ENCODE measurements around the gene FCHSD2. TPM values are rescaled to one million over a fixed set of nuclear protein-coding genes. Genes with fewer than 3 reads are reported as not detected.

Gene FCHSD2
- total RNA-seq, 6 donors from 2014 or later = 22.5 to 55.6 (median 42.7) TPM

DNA sequence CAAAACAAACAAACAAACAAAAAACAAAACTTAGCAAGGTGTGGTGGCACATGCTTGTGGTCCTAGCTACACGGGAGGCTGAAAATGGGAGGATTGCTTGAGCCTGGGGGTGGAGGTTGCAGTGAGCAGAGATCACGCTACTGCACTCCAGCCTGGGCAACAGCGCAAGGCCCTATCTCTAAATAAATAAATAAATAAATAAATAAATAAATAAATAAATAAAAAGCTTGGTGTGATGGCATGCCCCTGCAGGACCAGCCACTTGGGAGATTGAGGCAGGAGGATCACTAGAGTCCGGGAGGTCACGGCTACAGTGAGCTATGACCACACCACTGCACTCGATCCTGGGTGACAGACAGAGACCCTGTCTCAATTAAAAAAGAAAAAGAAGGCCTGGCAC lies 339.3 kb downstream of the FCHSD2 start:
- ATAC-seq (ENCODE audit: low FRiP score in 2 of 2) (no peak), DNase-seq (no peak)
- no peaks in the 10 kb centered on the region for H3K9me3 ChIP-seq
- no peak overlapping the region for H3K27ac ChIP-seq
- no peak overlapping the region for H3K4me3 ChIP-seq
- no peaks in the 10 kb centered on the region for H3K27me3 ChIP-seq
- H3K36me3 ChIP-seq = no peaks in the 10 kb centered on the region
- peaks cover 3 to 8% (median 6%) of the 10 kb centered on the region in 4 donors for H3K4me1 ChIP-seq
- no peak for TF ChIP-seq POLR2A (IDR thresholded peaks at IDR 0.05)
- TF ChIP-seq EP300 (IDR thresholded peaks at IDR 0.05) = no peak
- TF ChIP-seq, protein P1, sequence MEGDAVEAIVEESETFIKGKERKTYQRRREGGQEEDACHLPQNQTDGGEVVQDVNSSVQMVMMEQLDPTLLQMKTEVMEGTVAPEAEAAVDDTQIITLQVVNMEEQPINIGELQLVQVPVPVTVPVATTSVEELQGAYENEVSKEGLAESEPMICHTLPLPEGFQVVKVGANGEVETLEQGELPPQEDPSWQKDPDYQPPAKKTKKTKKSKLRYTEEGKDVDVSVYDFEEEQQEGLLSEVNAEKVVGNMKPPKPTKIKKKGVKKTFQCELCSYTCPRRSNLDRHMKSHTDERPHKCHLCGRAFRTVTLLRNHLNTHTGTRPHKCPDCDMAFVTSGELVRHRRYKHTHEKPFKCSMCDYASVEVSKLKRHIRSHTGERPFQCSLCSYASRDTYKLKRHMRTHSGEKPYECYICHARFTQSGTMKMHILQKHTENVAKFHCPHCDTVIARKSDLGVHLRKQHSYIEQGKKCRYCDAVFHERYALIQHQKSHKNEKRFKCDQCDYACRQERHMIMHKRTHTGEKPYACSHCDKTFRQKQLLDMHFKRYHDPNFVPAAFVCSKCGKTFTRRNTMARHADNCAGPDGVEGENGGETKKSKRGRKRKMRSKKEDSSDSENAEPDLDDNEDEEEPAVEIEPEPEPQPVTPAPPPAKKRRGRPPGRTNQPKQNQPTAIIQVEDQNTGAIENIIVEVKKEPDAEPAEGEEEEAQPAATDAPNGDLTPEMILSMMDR (IDR thresholded peaks at IDR 0.05) = no peak
- TF ChIP-seq POLR2AphosphoS5 (IDR thresholded peaks at IDR 0.05) = no peak
- WGBS, 2 donors = 80 to 93% methylated on average over 6 of the region's 6 CpGs

DNA sequence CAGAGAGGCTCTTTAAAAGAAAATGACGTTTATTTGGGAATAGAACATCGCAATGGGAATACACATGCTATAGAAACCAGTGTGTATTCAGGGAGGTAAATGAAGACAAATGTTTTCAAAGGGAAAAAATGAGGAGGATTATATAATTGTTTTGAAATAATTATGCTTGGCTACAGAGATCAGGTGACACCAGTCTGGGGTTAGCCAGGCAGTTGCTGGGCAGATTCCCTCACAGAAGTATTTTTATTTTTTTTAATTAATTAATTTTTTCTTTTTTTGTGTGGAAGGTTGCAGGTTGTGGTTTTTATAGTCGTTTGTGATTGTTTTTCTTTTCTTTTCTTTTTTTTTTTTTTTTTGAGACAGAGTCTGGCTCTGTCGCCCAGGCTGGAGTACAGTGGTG lies 342.7 kb downstream of the FCHSD2 start:
- Histone ChIP-seq H3K27me3 (no peaks in the 10 kb centered on the region), H3K4me1 (peaks cover 2 to 3% (median 3%) of the 10 kb centered on the region in 4 donors), H3K27ac (no peak overlapping the region), H3K4me3 (no peak overlapping the region), H3K9me3 (no peaks in the 10 kb centered on the region), H3K36me3 (no peaks in the 10 kb centered on the region)
- TF ChIP-seq EP300 (IDR thresholded peaks at IDR 0.05) (no peak), POLR2AphosphoS5 (IDR thresholded peaks at IDR 0.05) (no peak), POLR2A (IDR thresholded peaks at IDR 0.05) (no peak)
- TF ChIP-seq, protein P1 (IDR thresholded peaks at IDR 0.05) = no peak
- no peak for ATAC-seq (ENCODE audit: low FRiP score in 2 of 2)
- 64 to 70% methylated on average over 4 of the region's 4 CpGs for WGBS, 2 donors
- no peak for DNase-seq

DNA sequence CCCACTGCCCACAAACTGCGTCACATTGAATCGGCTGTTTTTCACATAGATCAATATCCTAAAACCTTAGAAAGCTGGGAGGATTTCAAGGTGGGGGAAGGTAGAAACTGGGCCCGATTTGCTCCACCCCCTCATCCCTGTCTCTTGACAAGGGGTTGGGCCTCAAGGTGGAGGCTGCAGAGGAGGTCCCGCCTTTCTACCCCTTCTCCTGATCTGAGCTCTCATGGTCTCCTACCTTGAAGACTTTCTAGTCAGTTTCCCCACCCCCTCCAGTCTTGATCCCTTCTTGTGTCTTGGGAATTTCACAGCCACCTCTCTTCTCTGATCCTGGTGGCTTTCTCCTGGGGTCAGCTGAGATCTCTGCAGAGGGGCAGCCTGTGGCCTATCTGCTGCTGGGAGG lies 343.8 kb downstream of the FCHSD2 start:
- WGBS, 2 donors = 83 to 86% methylated on average over 4 of the region's 4 CpGs
- Histone ChIP-seq H3K36me3 (no peaks in the 10 kb centered on the region), H3K4me1 (peaks cover 7 to 9% (median 8%) of the 10 kb centered on the region in 4 donors), H3K27ac (no peak overlapping the region), H3K27me3 (no peaks in the 10 kb centered on the region), H3K4me3 (no peak overlapping the region), H3K9me3 (no peaks in the 10 kb centered on the region)
- no peak for DNase-seq
- TF ChIP-seq EP300 (IDR thresholded peaks at IDR 0.05) (no peak), POLR2AphosphoS5 (IDR thresholded peaks at IDR 0.05) (no peak)
- ATAC-seq (ENCODE audit: low FRiP score in 2 of 2) = no peak

DNA sequence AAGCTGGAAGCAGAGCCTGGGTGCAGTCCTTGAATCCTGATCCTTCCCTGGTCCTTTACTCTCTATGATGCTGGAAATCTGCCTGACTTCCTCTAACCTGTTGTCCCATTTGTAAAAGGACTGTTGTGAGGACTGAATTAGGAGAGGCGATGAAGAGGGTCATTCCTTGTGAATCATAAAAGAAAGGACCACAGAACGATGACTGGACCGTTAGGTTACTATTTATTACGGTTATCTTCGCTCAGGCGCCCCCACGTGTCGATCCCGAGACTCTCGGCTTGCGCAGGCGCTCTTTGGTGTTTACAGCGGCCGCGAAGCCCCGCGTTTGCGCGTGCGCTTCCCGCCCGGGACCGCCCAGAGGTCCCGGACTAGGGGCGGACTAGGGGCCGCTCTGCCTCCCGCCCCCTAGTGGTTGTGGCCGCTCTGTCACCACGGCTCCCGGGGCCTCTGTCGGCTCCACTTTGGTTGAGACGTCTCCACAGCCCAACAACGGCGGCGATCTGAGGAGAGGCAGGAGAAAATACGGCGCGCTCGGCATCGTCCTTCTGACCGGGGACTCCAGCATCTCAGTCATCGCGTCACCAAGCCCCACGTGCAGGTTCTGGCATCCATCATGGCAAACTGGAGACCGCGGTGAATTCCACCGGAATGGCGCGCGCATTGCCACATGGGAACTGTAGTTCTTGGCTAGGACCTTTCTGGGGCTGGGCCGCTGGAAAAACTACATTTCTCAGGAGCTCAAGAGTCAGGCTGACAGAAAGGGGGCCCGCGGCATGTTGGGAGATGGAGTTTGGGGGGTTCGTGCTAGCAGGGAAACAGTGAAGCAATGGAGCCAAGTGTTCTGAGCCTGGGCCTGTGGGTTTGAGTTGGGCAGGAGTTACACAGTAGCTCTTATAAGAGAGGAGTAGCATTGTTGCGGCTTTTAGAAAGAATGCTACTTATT lies 348.4 kb downstream of the FCHSD2 start, which contains the start of gene STARD10:
Gene STARD10 (minus strand): TSS at position 623 of the 943 bp plus-strand sequence. CDS start 12,866 bp downstream, outside the sequence.
- Histone ChIP-seq H3K36me3 (no peaks in the 10 kb centered on the region), H3K27ac (peak within 1 kb of the TSS; percentile 66 to 95 (median 88)), H3K9me3 (no peaks in the 10 kb centered on the region), H3K4me1 (peaks cover 18 to 39% (median 36%) of the 10 kb centered on the region in 4 donors), H3K27me3 (no peaks in the 10 kb centered on the region), H3K4me3 (peak within 1 kb of the TSS; percentile 27 to 71 (median 58))
- WGBS, 2 donors = 3 to 5% methylated on average over 11 to 40 of the region's 55 CpGs
- DNase-seq (peak; percentile 97 to 98), ATAC-seq (ENCODE audit: low FRiP score in 2 of 2) (peak; percentile 98 to 99)
- peak; percentile 66 to 68 for TF ChIP-seq POLR2AphosphoS5 (IDR thresholded peaks at IDR 0.05)
- TF ChIP-seq, protein P1 (IDR thresholded peaks at IDR 0.05) = peak; percentile 90 to 100 (median 100)
- TF ChIP-seq EP300 (IDR thresholded peaks at IDR 0.05) = no peak
- peak in 2 of 4 donors; percentile 40 to 71 for TF ChIP-seq POLR2A (IDR thresholded peaks at IDR 0.05)

DNA sequence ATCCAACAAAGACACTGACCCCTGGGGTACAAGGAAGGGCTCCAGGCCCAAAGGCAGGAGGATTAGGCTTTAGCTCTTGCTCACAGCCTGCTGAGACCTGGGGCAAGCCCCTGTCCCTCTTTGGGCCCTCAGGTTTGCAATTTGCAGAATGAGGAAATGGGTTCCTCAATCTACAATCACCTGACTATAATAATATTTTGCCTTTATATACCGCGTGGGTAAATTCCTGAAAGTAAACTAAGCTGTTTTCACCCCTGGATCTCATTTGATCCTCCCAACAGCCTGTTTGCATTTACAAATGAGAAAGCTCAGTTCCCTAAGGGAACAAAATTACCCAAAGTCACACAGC lies 349.1 kb downstream of the FCHSD2 start:
- ATAC-seq (ENCODE audit: low FRiP score in 2 of 2) = no peak
- no peak for TF ChIP-seq EP300 (IDR thresholded peaks at IDR 0.05)
- TF ChIP-seq POLR2AphosphoS5 (IDR thresholded peaks at IDR 0.05) = no peak
- TF ChIP-seq POLR2A (IDR thresholded peaks at IDR 0.05) = no peak
- TF ChIP-seq, protein P1 (IDR thresholded peaks at IDR 0.05) = no peak
- DNase-seq = no peak
- Histone ChIP-seq H3K27me3 (no peaks in the 10 kb centered on the region), H3K36me3 (no peaks in the 10 kb centered on the region), H3K4me1 (peaks cover 21 to 46% (median 43%) of the 10 kb centered on the region in 4 donors), H3K9me3 (no peaks in the 10 kb centered on the region), H3K4me3 (peak overlapping the region in 3 of 4 donors; percentile 55 to 71 (median 60)), H3K27ac (peak overlapping the region; percentile 66 to 95 (median 88))
- 51 to 63% methylated on average over 2 of the region's 2 CpGs for WGBS, 2 donors

Measured in upper lobe of left lung (tissue), 6 donors.